DOHH2 (cell line): Measurements from ENCODE around the gene FAM210A.

Source experiments
- H3F3A ChIP-seq: fragments of 200-600 bp; sonication (generic), shearing (Covaris generic); 2 replicates; pipeline ENCODE4 v1.6.0; 2016; ENCODE audit warnings: antibody characterized with exemption, mild to moderate bottlenecking; ENCODE audit not compliant: control insufficient read depth, insufficient read depth
- H3K27ac ChIP-seq: fragments of 200-600 bp; sonication (generic); 2 replicates; pipeline ENCODE4 v1.5.1; 2014; ENCODE audit warnings: low read depth, mild to moderate bottlenecking, low read length, moderate library complexity
- H3K27me3 ChIP-seq: fragments of 200-600 bp; sonication (generic); 2 replicates; pipeline ENCODE4 v1.6.1; 2014; ENCODE audit warnings: mild to moderate bottlenecking, low read length, mixed read lengths; ENCODE audit not compliant: control insufficient read depth
- H3K36me3 ChIP-seq: fragments of 200-600 bp; sonication (generic); 2 replicates; pipeline ENCODE4 v1.6.1; 2014; ENCODE audit warnings: mild to moderate bottlenecking, low read length, moderate library complexity, mixed read lengths; ENCODE audit not compliant: control insufficient read depth
- H3K4me1 ChIP-seq: fragments of 200-600 bp; sonication (generic); 2 replicates; pipeline ENCODE4 v1.6.1; 2014; ENCODE audit warnings: mild to moderate bottlenecking, low read length, mixed read lengths; ENCODE audit not compliant: control insufficient read depth
- H3K4me2 ChIP-seq: fragments of 200-600 bp; sonication (generic); 2 replicates; pipeline ENCODE4 v1.6.0; 2014; ENCODE audit warnings: mild to moderate bottlenecking, low read length, moderate library complexity
- H3K4me3 ChIP-seq: fragments of 200-600 bp; sonication (generic); 2 replicates; pipeline ENCODE4 v1.5.1; 2014; ENCODE audit warnings: mild to moderate bottlenecking, low read length, mixed read lengths
- H3K79me2 ChIP-seq: fragments of 200-600 bp; sonication (generic); 2 replicates; pipeline ENCODE4 v1.6.1; 2014; ENCODE audit warnings: mild to moderate bottlenecking, low read length, mixed read lengths; ENCODE audit not compliant: control insufficient read depth
- H3K9me2 ChIP-seq: fragments of 200-600 bp; sonication (generic); replicated peaks from 2 replicates; pipeline ENCODE4 v1.6.1; 2014; ENCODE audit warnings: mild to moderate bottlenecking, low read length, mixed read lengths; ENCODE audit not compliant: control insufficient read depth
- H3K9me3 ChIP-seq: fragments of 200-600 bp; sonication (generic); 2 replicates; pipeline ENCODE4 v1.6.1; 2014; ENCODE audit warnings: antibody characterized with exemption, low read length, mixed read lengths; ENCODE audit not compliant: control insufficient read depth, insufficient read depth
- H4K20me1 ChIP-seq: fragments of 200-600 bp; sonication (generic); 2 replicates; pipeline ENCODE4 v1.6.0; 2014; ENCODE audit warnings: low read depth, mild to moderate bottlenecking, antibody characterized with exemption, low read length, moderate library complexity; ENCODE audit not compliant: control insufficient read depth, insufficient read depth
- EZH2phosphoT487 ChIP-seq: fragments of 200-600 bp; sonication (generic); IDR thresholded peaks from 2 replicates; pipeline ENCODE4 v1.6.1; 2017; ENCODE audit warnings: borderline replicate concordance, mild to moderate bottlenecking, antibody characterized with exemption, low read length, moderate library complexity, mixed read lengths
- TF ChIP-seq, protein P1 (sequence below): fragments of 200-600 bp; sonication (generic); IDR thresholded peaks from one replicate; pipeline ENCODE4 v1.5.1; 2014; ENCODE audit warnings: antibody characterized with exemption, mild to moderate bottlenecking, low read depth, low read length; ENCODE audit not compliant: poor library complexity, severe bottlenecking

FAM210A gene

DNA sequence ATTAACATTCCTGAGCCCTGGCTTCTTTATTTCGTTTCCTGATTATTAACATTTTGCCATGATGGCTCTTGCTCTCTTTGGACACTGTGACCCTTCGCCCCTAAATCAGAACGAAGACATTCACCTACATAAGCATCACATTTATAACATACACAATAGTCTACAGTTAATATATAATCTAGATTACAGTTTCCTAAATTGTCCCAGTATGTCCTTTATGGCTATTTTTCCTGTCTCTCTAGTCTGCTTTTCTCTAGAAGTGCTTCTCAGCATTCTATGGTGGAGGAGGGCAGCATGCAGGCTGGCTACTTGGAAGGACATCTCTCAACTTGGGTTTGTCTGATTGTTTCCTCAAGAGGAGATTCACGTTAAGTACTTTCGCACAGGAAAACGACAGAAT, 49.9 kb downstream of the FAM210A start:
- Histone ChIP-seq H3K27me3 (no peaks in the 10 kb centered on the region), H4K20me1 (peaks cover 9% of the 10 kb centered on the region; the same call in 1 of the 2 replicates), H3K4me3 (no peak overlapping the region), H3K9me3 (no peaks in the 10 kb centered on the region), H3K4me1 (no peaks in the 10 kb centered on the region), H3K36me3 (peaks cover 6% of the 10 kb centered on the region), H3K4me2 (no peak overlapping the region), H3K27ac (no peak overlapping the region), H3K9me2 (no peaks in the 10 kb centered on the region), H3K79me2 (peaks cover 28% of the 10 kb centered on the region), H3F3A (no peaks in the 10 kb centered on the region)
- TF ChIP-seq EZH2phosphoT487: no peak
- TF ChIP-seq, protein P1, sequence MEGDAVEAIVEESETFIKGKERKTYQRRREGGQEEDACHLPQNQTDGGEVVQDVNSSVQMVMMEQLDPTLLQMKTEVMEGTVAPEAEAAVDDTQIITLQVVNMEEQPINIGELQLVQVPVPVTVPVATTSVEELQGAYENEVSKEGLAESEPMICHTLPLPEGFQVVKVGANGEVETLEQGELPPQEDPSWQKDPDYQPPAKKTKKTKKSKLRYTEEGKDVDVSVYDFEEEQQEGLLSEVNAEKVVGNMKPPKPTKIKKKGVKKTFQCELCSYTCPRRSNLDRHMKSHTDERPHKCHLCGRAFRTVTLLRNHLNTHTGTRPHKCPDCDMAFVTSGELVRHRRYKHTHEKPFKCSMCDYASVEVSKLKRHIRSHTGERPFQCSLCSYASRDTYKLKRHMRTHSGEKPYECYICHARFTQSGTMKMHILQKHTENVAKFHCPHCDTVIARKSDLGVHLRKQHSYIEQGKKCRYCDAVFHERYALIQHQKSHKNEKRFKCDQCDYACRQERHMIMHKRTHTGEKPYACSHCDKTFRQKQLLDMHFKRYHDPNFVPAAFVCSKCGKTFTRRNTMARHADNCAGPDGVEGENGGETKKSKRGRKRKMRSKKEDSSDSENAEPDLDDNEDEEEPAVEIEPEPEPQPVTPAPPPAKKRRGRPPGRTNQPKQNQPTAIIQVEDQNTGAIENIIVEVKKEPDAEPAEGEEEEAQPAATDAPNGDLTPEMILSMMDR: no peak

DNA sequence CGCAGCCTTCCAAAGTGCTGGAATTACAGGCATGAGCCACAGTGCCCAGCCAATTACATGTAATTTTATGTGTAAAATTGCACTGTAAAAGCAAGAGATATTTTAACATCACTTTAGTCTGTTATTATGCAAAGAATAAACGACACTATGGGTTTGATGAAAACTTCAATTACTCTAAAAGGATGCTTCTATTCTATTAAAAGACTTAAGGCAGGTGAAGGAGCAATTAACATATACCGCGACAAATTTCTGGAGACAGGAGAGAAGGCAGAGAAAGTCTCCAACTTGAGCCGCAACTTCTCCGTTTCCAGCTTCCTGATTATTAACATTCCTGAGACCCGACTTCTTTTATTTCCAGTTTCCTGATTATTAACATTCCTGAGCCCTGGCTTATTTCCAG, 53.7 kb downstream of the FAM210A start:
- H3K9me3 ChIP-seq: no peaks in the 10 kb centered on the region
- H4K20me1 ChIP-seq: 0 out of 2 replicates have a peak, but pooled peaks cover 5% of the 10 kb centered on the region

DNA sequence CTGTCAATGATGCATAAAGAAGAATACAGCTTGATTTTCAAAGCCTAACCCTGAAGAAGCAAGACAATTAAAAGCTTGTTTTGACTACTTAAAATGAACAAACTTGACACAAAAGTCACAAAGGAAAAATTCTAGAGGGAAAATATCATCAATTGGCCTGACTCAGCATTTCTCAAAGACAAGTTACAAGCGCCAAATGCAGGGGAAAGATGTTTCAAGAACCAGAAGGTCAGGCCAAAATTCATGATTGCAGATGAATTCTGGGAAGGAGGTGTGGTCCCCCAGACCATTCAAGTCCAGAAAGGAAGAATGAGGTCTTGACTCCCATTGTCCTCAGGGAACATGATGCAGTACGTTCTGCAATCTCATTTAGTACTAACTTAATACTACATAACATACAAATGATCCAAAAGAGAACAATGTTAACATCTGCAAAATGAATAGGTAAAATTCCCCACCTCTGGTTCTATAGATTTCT, 64.5 kb downstream of the FAM210A start:
- H3K27me3 ChIP-seq: no peaks in the 10 kb centered on the region
- H3K9me2 ChIP-seq: no peaks in the 10 kb centered on the region
- H3K9me3 ChIP-seq: no peaks in the 10 kb centered on the region
- no peak overlapping the region for H3K4me2 ChIP-seq
- no peak for TF ChIP-seq EZH2phosphoT487
- TF ChIP-seq, protein P1: no peak
- 0 out of 2 replicates have a peak, but pooled peaks cover 2% of the 10 kb centered on the region for H3F3A ChIP-seq
- no peak overlapping the region for H3K4me3 ChIP-seq
- H3K4me1 ChIP-seq: no peaks in the 10 kb centered on the region
- H3K79me2 ChIP-seq: no peaks in the 10 kb centered on the region
- H4K20me1 ChIP-seq: no peaks in the 10 kb centered on the region
- no peak overlapping the region for H3K27ac ChIP-seq
- peaks cover 18% of the 10 kb centered on the region for H3K36me3 ChIP-seq

More for the DNA sequence above, 53.7 kb downstream of the FAM210A start:
- H3F3A ChIP-seq: no peaks in the 10 kb centered on the region
- no peaks in the 10 kb centered on the region for H3K27me3 ChIP-seq
- no peak overlapping the region for H3K4me3 ChIP-seq
- H3K27ac ChIP-seq: no peak overlapping the region
- H3K4me2 ChIP-seq: no peak overlapping the region
- no peaks in the 10 kb centered on the region for H3K4me1 ChIP-seq
- H3K36me3 ChIP-seq: peaks cover 18% of the 10 kb centered on the region
- TF ChIP-seq EZH2phosphoT487: no peak
- TF ChIP-seq, protein P1: no peak
- H3K79me2 ChIP-seq: peaks cover 16% of the 10 kb centered on the region
- H3K9me2 ChIP-seq: no peaks in the 10 kb centered on the region
